NCI-H1436 treated with DMSO at 0.1 percent for 48 hours (cell line): ENCODE measurements around the gene CAPN15.

ENCODE experiments used
- DNase-seq: peaks from one replicate; lab custom pipeline; 2025; lab: John Stamatoyannopoulos, UW

Gene CAPN15

GRCh38 chr16:525520-526180 is 1.9 kb upstream of the CAPN15 start:
- DNase-seq: no peak

- no peak for DNase-seq
These were observed 1.1 kb upstream of the CAPN15 start for GRCh38 chr16:526181-527014.

- DNase-seq: no peak
These were observed 849 bp downstream of the CAPN15 start for GRCh38 chr16:528111-529011.

GRCh38 chr16:529012-529575 is 1.6 kb downstream of the CAPN15 start:
- no peak for DNase-seq

GRCh38 chr16:530111-530817 is 2.8 kb downstream of the CAPN15 start:
- no peak for DNase-seq

GRCh38 chr16:531494-532125 is 4.1 kb downstream of the CAPN15 start:
- DNase-seq: no peak

GRCh38 chr16:533391-534123 is 6.0 kb downstream of the CAPN15 start:
- DNase-seq: no peak

GRCh38 chr16:534135-534534 is 6.6 kb downstream of the CAPN15 start:
- no peak for DNase-seq

GRCh38 chr16:534856-535445 is 7.4 kb downstream of the CAPN15 start:
- no peak for DNase-seq

- DNase-seq: no peak
These were observed 8.2 kb downstream of the CAPN15 start for GRCh38 chr16:535446-536405.

GRCh38 chr16:536746-537145 is 9.2 kb downstream of the CAPN15 start:
- no peak for DNase-seq

- no peak for DNase-seq
These were observed 10.2 kb downstream of the CAPN15 start for GRCh38 chr16:537415-538335.

GRCh38 chr16:539901-540530 is 12.5 kb downstream of the CAPN15 start:
- DNase-seq: no peak

GRCh38 chr16:540645-541340 is 13.3 kb downstream of the CAPN15 start:
- no peak for DNase-seq

- no peak for DNase-seq
These were observed 16.0 kb downstream of the CAPN15 start for GRCh38 chr16:543301-544164.

GRCh38 chr16:544517-544916 is 17.0 kb downstream of the CAPN15 start:
- DNase-seq: no peak
